Duodenal mucosa (tissue), 2 donors: ENCODE results near the gene MMP20.

Experiments used
- H3K27ac ChIP-seq: one replicate; pipeline ENCODE4 v1.7.0; 2013; ENCODE audit warnings: low read depth, low read length
- H3K27me3 ChIP-seq, 2 donors: one replicate each; pipeline ENCODE4 v1.7.0; 2013; ENCODE audit warnings: low read length in 2 of 2, control low read depth in 1 of 2; ENCODE audit not compliant: insufficient read depth in 2 of 2, control insufficient read depth in 1 of 2
- H3K36me3 ChIP-seq, 2 donors: one replicate each; pipeline ENCODE4 v1.7.0; 2013; ENCODE audit warnings: low read length in 2 of 2, control low read depth in 1 of 2; ENCODE audit not compliant: insufficient read depth in 2 of 2, control insufficient read depth in 1 of 2
- H3K4me1 ChIP-seq, 2 donors: one replicate each; pipeline ENCODE4 v1.7.0; 2013; ENCODE audit warnings: low read length in 2 of 2, control low read depth in 1 of 2; ENCODE audit not compliant: insufficient read depth in 2 of 2, control insufficient read depth in 1 of 2
- H3K4me3 ChIP-seq, 2 donors: one replicate each; pipeline ENCODE4 v1.7.0; 2013; ENCODE audit warnings: low read length in 2 of 2, low read depth in 1 of 2
- H3K9ac ChIP-seq, 2 donors: one replicate each; pipeline ENCODE4 v1.7.0; 2013; ENCODE audit warnings: low read length in 2 of 2, low read depth in 1 of 2
- H3K9me3 ChIP-seq, 2 donors: one replicate each; pipeline ENCODE4 v1.7.0; 2013; ENCODE audit warnings: low read length in 2 of 2, control low read depth in 1 of 2; ENCODE audit not compliant: control insufficient read depth in 1 of 2

The MMP20 gene

GRCh38 chr11:102546923-102547471 lies 78.1 kb downstream of the MMP20 start:
- H3K9ac ChIP-seq: no peak overlapping the region
- H3K27ac ChIP-seq: no peak overlapping the region
- no peaks in the 10 kb centered on the region for H3K27me3 ChIP-seq
- H3K4me3 ChIP-seq: no peak overlapping the region
- no peaks in the 10 kb centered on the region for H3K36me3 ChIP-seq
- H3K9me3 ChIP-seq: no peaks in the 10 kb centered on the region
- H3K4me1 ChIP-seq: no peaks in the 10 kb centered on the region

- H3K9me3 ChIP-seq: no peaks in the 10 kb centered on the region
Observed at GRCh38 chr11:102546427-102546826, 78.7 kb downstream of the MMP20 start.

GRCh38 chr11:102545701-102546100 lies 79.4 kb downstream of the MMP20 start:
- Histone ChIP-seq H3K27ac (no peak overlapping the region), H3K9me3 (no peaks in the 10 kb centered on the region), H3K4me3 (no peak overlapping the region), H3K9ac (no peak overlapping the region), H3K4me1 (no peaks in the 10 kb centered on the region), H3K36me3 (no peaks in the 10 kb centered on the region), H3K27me3 (no peaks in the 10 kb centered on the region)

More at GRCh38 chr11:102546427-102546826, 78.7 kb downstream of the MMP20 start:
- Histone ChIP-seq H3K4me1 (no peaks in the 10 kb centered on the region), H3K36me3 (no peaks in the 10 kb centered on the region), H3K4me3 (no peak overlapping the region), H3K27me3 (no peaks in the 10 kb centered on the region), H3K27ac (no peak overlapping the region), H3K9ac (no peak overlapping the region)

GRCh38 chr11:102544594-102544993 lies 80.5 kb downstream of the MMP20 start:
- no peaks in the 10 kb centered on the region for H3K27me3 ChIP-seq

GRCh38 chr11:102539567-102539966 lies 85.6 kb downstream of the MMP20 start:
- Histone ChIP-seq H3K9ac (no peak overlapping the region), H3K9me3 (no peaks in the 10 kb centered on the region)

More at GRCh38 chr11:102544594-102544993, 80.5 kb downstream of the MMP20 start:
- no peak overlapping the region for H3K9ac ChIP-seq
- no peaks in the 10 kb centered on the region for H3K36me3 ChIP-seq
- no peaks in the 10 kb centered on the region for H3K4me1 ChIP-seq
- no peak overlapping the region for H3K4me3 ChIP-seq
- no peak overlapping the region for H3K27ac ChIP-seq
- H3K9me3 ChIP-seq: no peaks in the 10 kb centered on the region

GRCh38 chr11:102538932-102539331 lies 86.2 kb downstream of the MMP20 start:
- H3K36me3 ChIP-seq: no peaks in the 10 kb centered on the region

More at GRCh38 chr11:102539567-102539966, 85.6 kb downstream of the MMP20 start:
- peaks cover 0 to 4% of the 10 kb centered on the region in 2 donors for H3K27me3 ChIP-seq
- H3K36me3 ChIP-seq: no peaks in the 10 kb centered on the region
- H3K4me3 ChIP-seq: no peak overlapping the region
- no peaks in the 10 kb centered on the region for H3K4me1 ChIP-seq
- no peak overlapping the region for H3K27ac ChIP-seq

GRCh38 chr11:102534261-102534872 lies 90.8 kb downstream of the MMP20 start:
- Histone ChIP-seq H3K4me3 (no peak overlapping the region), H3K9ac (no peak overlapping the region), H3K36me3 (no peaks in the 10 kb centered on the region), H3K4me1 (no peaks in the 10 kb centered on the region), H3K27ac (no peak overlapping the region), H3K27me3 (peaks cover 0 to 4% of the 10 kb centered on the region in 2 donors), H3K9me3 (no peaks in the 10 kb centered on the region)

More at GRCh38 chr11:102538932-102539331, 86.2 kb downstream of the MMP20 start:
- Histone ChIP-seq H3K9ac (no peak overlapping the region), H3K9me3 (no peaks in the 10 kb centered on the region), H3K27me3 (peaks cover 0 to 4% of the 10 kb centered on the region in 2 donors), H3K4me1 (no peaks in the 10 kb centered on the region), H3K4me3 (no peak overlapping the region), H3K27ac (no peak overlapping the region)

- Histone ChIP-seq H3K9ac (no peak within 1 kb of the TSS), H3K4me3 (peak within 1 kb of the TSS in 1 of 2 donors; percentile 19), H3K36me3 (no peaks in the 10 kb centered on the region), H3K9me3 (no peaks in the 10 kb centered on the region), H3K27ac (no peak within 1 kb of the TSS), H3K27me3 (no peaks in the 10 kb centered on the region), H3K4me1 (no peaks in the 10 kb centered on the region)
Observed at GRCh38 chr11:102530558-102530957, 94.6 kb downstream of the MMP20 start, which contains the start of gene MMP7. MMP7 (minus strand) TSS chr11:102530747; CDS start chr11:102530700, 47 bp downstream.

GRCh38 chr11:102528618-102529017 lies 96.5 kb downstream of the MMP20 start:
- Histone ChIP-seq H3K4me1 (no peaks in the 10 kb centered on the region), H3K27me3 (no peaks in the 10 kb centered on the region), H3K9ac (no peak overlapping the region), H3K27ac (no peak overlapping the region), H3K9me3 (no peaks in the 10 kb centered on the region), H3K4me3 (no peak overlapping the region), H3K36me3 (no peaks in the 10 kb centered on the region)

- Histone ChIP-seq H3K4me1 (no peaks in the 10 kb centered on the region), H3K9me3 (no peaks in the 10 kb centered on the region), H3K27ac (no peak overlapping the region), H3K27me3 (no peaks in the 10 kb centered on the region), H3K4me3 (no peak overlapping the region), H3K9ac (no peak overlapping the region), H3K36me3 (no peaks in the 10 kb centered on the region)
Observed at GRCh38 chr11:102527684-102528083, 97.4 kb downstream of the MMP20 start.
